GM23338 (cell line): ENCODE results near the gene PRSS56. TPM values are rescaled to one million over a fixed set of nuclear protein-coding genes. Genes with fewer than 3 reads are reported as not detected.

Source experiments
- ATAC-seq: fragments of 200-7000 bp; cut with Tn5 transposase; 3 replicates; pipeline ENCODE4 v1.9.1; 2020
- DNase-seq: peaks from one replicate; pipeline ENCODE4 v3.0.0-alpha.2; 2015; ENCODE audit warnings: low spot score
- H2AFZ ChIP-seq: fragments of 200-600 bp; sonication (generic); 2 replicates; pipeline ENCODE4 v1.8.0; 2016; ENCODE audit warnings: antibody characterized with exemption, mild to moderate bottlenecking, moderate library complexity
- H3F3A ChIP-seq: fragments of 200-600 bp; sonication (generic); replicated peaks from 2 replicates; pipeline ENCODE4 v1.8.0; 2017; ENCODE audit warnings: antibody characterized with exemption, mixed run types, low read depth
- H3K27ac ChIP-seq: fragments of 200-600 bp; sonication (generic); 2 replicates; pipeline ENCODE4 v1.6.1; 2016; ENCODE audit warnings: low read depth
- H3K27me3 ChIP-seq: fragments of 200-600 bp; sonication (generic); 2 replicates; pipeline ENCODE4 v1.8.0; 2016; ENCODE audit warnings: mild to moderate bottlenecking, mixed run types, moderate library complexity; ENCODE audit not compliant: insufficient read depth
- H3K36me3 ChIP-seq: fragments of 200-600 bp; sonication (generic); 2 replicates; pipeline ENCODE4 v1.8.0; 2016; ENCODE audit warnings: mild to moderate bottlenecking; ENCODE audit not compliant: insufficient read depth
- H3K4me1 ChIP-seq: fragments of 200-600 bp; sonication (generic); 2 replicates; pipeline ENCODE4 v1.8.0; 2016; ENCODE audit warnings: mild to moderate bottlenecking, moderate library complexity; ENCODE audit not compliant: insufficient read depth
- H3K4me2 ChIP-seq: fragments of 200-600 bp; sonication (generic); 2 replicates; pipeline ENCODE4 v1.7.1; 2017; ENCODE audit warnings: mixed run types
- H3K4me3 ChIP-seq: fragments of 200-600 bp; sonication (generic); 2 replicates; pipeline ENCODE4 v1.6.1; 2016; ENCODE audit warnings: mixed run types
- H3K79me2 ChIP-seq: fragments of 200-600 bp; sonication (generic); replicated peaks from 2 replicates; pipeline ENCODE4 v1.8.0; 2017; ENCODE audit warnings: mild to moderate bottlenecking; ENCODE audit not compliant: insufficient read depth
- H3K9me2 ChIP-seq: fragments of 200-600 bp; sonication (generic); 2 replicates; pipeline ENCODE4 v1.8.0; 2017; ENCODE audit not compliant: insufficient read depth
- H4K20me1 ChIP-seq: fragments of 200-600 bp; sonication (generic); replicated peaks from 2 replicates; pipeline ENCODE4 v1.8.0; 2017; ENCODE audit warnings: mild to moderate bottlenecking; ENCODE audit not compliant: insufficient read depth
- H3K27ac Mint-ChIP-seq: 2 replicates; pipeline ENCODE4 v1.8.0; 2020; ENCODE audit warnings: inconsistent platforms, mild to moderate bottlenecking, moderate library complexity, mixed read lengths
- H3K27me3 Mint-ChIP-seq: 3 replicates; pipeline ENCODE4 v1.8.0; 2022; ENCODE audit warnings: low read depth, mild to moderate bottlenecking, moderate library complexity, mixed read lengths, inconsistent platforms; ENCODE audit not compliant: insufficient read depth, poor library complexity
- H3K36me3 Mint-ChIP-seq: 3 replicates; pipeline ENCODE4 v1.8.0; 2021; ENCODE audit warnings: low read depth, mild to moderate bottlenecking, inconsistent platforms, moderate library complexity, mixed read lengths
- H3K4me1 Mint-ChIP-seq: 3 replicates; pipeline ENCODE4 v1.8.0; 2020; ENCODE audit warnings: mild to moderate bottlenecking, inconsistent platforms, mixed read lengths
- H3K4me3 Mint-ChIP-seq: 3 replicates; pipeline ENCODE4 v1.8.0; 2021; ENCODE audit warnings: moderate library complexity, mild to moderate bottlenecking, inconsistent platforms, mixed read lengths
- H3K9me3 Mint-ChIP-seq: 3 replicates; pipeline ENCODE4 v1.8.0; 2020; ENCODE audit warnings: moderate library complexity, mild to moderate bottlenecking, inconsistent platforms, mixed read lengths
- EZH2 ChIP-seq: fragments of 200-600 bp; sonication (generic); IDR thresholded peaks from one replicate; pipeline ENCODE4 v1.8.0; 2017; ENCODE audit warnings: antibody characterized with exemption, mild to moderate bottlenecking, low read depth; ENCODE audit not compliant: unreplicated experiment
- EZH2phosphoT487 ChIP-seq: fragments of 200-600 bp; sonication (generic); IDR thresholded peaks from one replicate; pipeline ENCODE4 v1.8.1; 2018; ENCODE audit warnings: antibody characterized with exemption; ENCODE audit not compliant: unreplicated experiment
- JUNB ChIP-seq: IDR thresholded peaks from one replicate; pipeline ENCODE4 v1.6.1; 2016; ENCODE audit warnings: antibody characterized with exemption; ENCODE audit not compliant: unreplicated experiment
- ZNF331 ChIP-seq: fragments of 250-450 bp; sonication (Bioruptor Pico); IDR thresholded peaks from 2 replicates; pipeline ENCODE4 v1.5.0; 2020; ENCODE audit warnings: low read depth, mild to moderate bottlenecking, moderate library complexity
- ZNF462 ChIP-seq: fragments of 250-450 bp; sonication (Bioruptor Pico); IDR thresholded peaks from 2 replicates; pipeline ENCODE4 v1.5.0; 2020; ENCODE audit warnings: mild to moderate bottlenecking, moderate library complexity
- polyA plus RNA-seq: library from polyadenylated mRNA; unstranded; fragments of >200 nt; fragmentation: Nextera tagmentation; extraction: Ambion mirVana; gene quantifications from 2 replicates; pipeline ENCODE4 v1.2.1, GENCODE V29; 2016
- total RNA-seq: library from RNA; depleted of rRNA; stranded (reverse); fragments of >200 nt; shearing (Covaris generic); gene quantifications from 2 replicates; pipeline ENCODE4 v1.2.3, GENCODE V29; 2014

PRSS56 gene
- total and polyA plus RNA-seq, 2 experiments from 2014 or later: 0.27 to 0.31 TPM

GRCh38 chr2:232477751-232478510, 42.3 kb upstream of the PRSS56 start (continued):
- no peak for TF ChIP-seq EZH2
- no peak for TF ChIP-seq ZNF462
- no peak for TF ChIP-seq EZH2phosphoT487

- H3K36me3 ChIP-seq: no peaks in the 10 kb centered on the region
- H3K79me2 ChIP-seq: no peaks in the 10 kb centered on the region
- no peak overlapping the region for H3K27ac ChIP-seq
- DNase-seq (no peak), ATAC-seq (no peak; the same call in 2 of the 3 replicates)
- H2AFZ ChIP-seq: no peak overlapping the region
- no peaks in the 10 kb centered on the region for H3F3A ChIP-seq
- H3K27me3 ChIP-seq: peaks cover 10% of the 10 kb centered on the region
- Mint-ChIP-seq H3K4me3 (no peak overlapping the region), H3K9me3 (no peaks in the 10 kb centered on the region), H3K36me3 (no peaks in the 10 kb centered on the region), H3K27ac (no peak overlapping the region), H3K27me3 (peaks cover 19% of the 10 kb centered on the region), H3K4me1 (peaks cover 5% of the 10 kb centered on the region; the same call in 2 of the 3 replicates)
- no peaks in the 10 kb centered on the region for H3K4me1 ChIP-seq
- no peaks in the 10 kb centered on the region for H3K9me2 ChIP-seq
- no peak overlapping the region for H3K4me3 ChIP-seq
- TF ChIP-seq JUNB (no peak), ZNF331 (CRISPR knock-in tag) (no peak), EZH2 (no peak)
- H3K4me2 ChIP-seq: no peak overlapping the region
- no peaks in the 10 kb centered on the region for H4K20me1 ChIP-seq
Measured at GRCh38 chr2:232478571-232479340, 41.4 kb upstream of the PRSS56 start.
